H9 (cell line): ENCODE results near the gene CPAMD8. TPM values are rescaled to one million over a fixed set of nuclear protein-coding genes. Genes with fewer than 3 reads are reported as not detected.

Source experiments
- DNase-seq: peaks from one replicate; pipeline ENCODE4 v3.0.0-alpha.2; 2017
- H2AFZ ChIP-seq: one replicate; pipeline ENCODE4 v1.6.1; 2013; ENCODE audit warnings: mild to moderate bottlenecking, low read length, control low read depth, moderate library complexity
- H2AK5ac ChIP-seq: 2 replicates; pipeline ENCODE4 v1.6.1; 2013; ENCODE audit warnings: low read length, control low read depth, mixed read lengths; ENCODE audit not compliant: insufficient read length
- H2BK120ac ChIP-seq: one replicate; pipeline ENCODE4 v1.6.1; 2013; ENCODE audit warnings: low read depth, mild to moderate bottlenecking, low read length, control low read depth, inconsistent platforms; ENCODE audit not compliant: poor library complexity, severe bottlenecking
- H2BK12ac ChIP-seq: 2 replicates; pipeline ENCODE4 v1.6.1; 2013; ENCODE audit warnings: low read length, control low read depth, mixed read lengths, low read depth; ENCODE audit not compliant: insufficient read length
- H2BK15ac ChIP-seq: 2 replicates; pipeline ENCODE4 v1.6.1; 2013; ENCODE audit warnings: low read depth, low read length, control low read depth
- H2BK20ac ChIP-seq: one replicate; pipeline ENCODE4 v1.6.1; 2013; ENCODE audit warnings: low read depth, mild to moderate bottlenecking, low read length, control low read depth, inconsistent platforms; ENCODE audit not compliant: poor library complexity, severe bottlenecking
- H2BK5ac ChIP-seq: 2 replicates; pipeline ENCODE4 v1.6.1; 2013; ENCODE audit warnings: low read length, control low read depth, mixed read lengths; ENCODE audit not compliant: insufficient read length
- H3K14ac ChIP-seq: 2 replicates; pipeline ENCODE4 v1.6.1; 2013; ENCODE audit warnings: low read length, control low read depth; ENCODE audit not compliant: insufficient read depth
- H3K18ac ChIP-seq: 2 replicates; pipeline ENCODE4 v1.6.1; 2013; ENCODE audit warnings: low read depth, mild to moderate bottlenecking, mixed read lengths, low read length, control low read depth; ENCODE audit not compliant: insufficient read length
- H3K23ac ChIP-seq: 2 replicates; pipeline ENCODE4 v1.6.1; 2013; ENCODE audit warnings: low read length, control low read depth, mixed read lengths, low read depth; ENCODE audit not compliant: insufficient read length
- H3K23me2 ChIP-seq: 2 replicates; pipeline ENCODE4 v1.6.1; 2013; ENCODE audit warnings: low read depth, mild to moderate bottlenecking, mixed read lengths, low read length, control low read depth; ENCODE audit not compliant: insufficient read length, poor library complexity, severe bottlenecking
- H3K27ac ChIP-seq: 2 replicates; pipeline ENCODE4 v1.5.1; 2013; ENCODE audit warnings: low read length, control low read depth, mixed read lengths, low read depth; ENCODE audit not compliant: insufficient read length
- H3K27me3 ChIP-seq: 2 replicates; pipeline ENCODE4 v1.6.1; 2013; ENCODE audit warnings: low read length, control low read depth, inconsistent platforms; ENCODE audit not compliant: insufficient read depth
- H3K4ac ChIP-seq: 2 replicates; pipeline ENCODE4 v1.6.1; 2013; ENCODE audit warnings: low read depth, mild to moderate bottlenecking, control low read depth, inconsistent platforms, low read length, moderate library complexity
- H3K4me1 ChIP-seq: 2 replicates; pipeline ENCODE4 v1.6.1; 2013; ENCODE audit warnings: low read length, control low read depth, inconsistent platforms; ENCODE audit not compliant: insufficient read depth
- H3K4me2 ChIP-seq: 2 replicates; pipeline ENCODE4 v1.6.1; 2013; ENCODE audit warnings: low read length, control low read depth, mixed read lengths; ENCODE audit not compliant: insufficient read length, insufficient read depth
- H3K56ac ChIP-seq: 2 replicates; pipeline ENCODE4 v1.6.1; 2013; ENCODE audit warnings: low read depth, mild to moderate bottlenecking, mixed read lengths, low read length, control low read depth; ENCODE audit not compliant: insufficient read length
- H3K79me1 ChIP-seq: 2 replicates; pipeline ENCODE4 v1.6.1; 2013; ENCODE audit warnings: low read depth, mild to moderate bottlenecking, moderate library complexity, low read length, control low read depth, inconsistent platforms; ENCODE audit not compliant: insufficient read depth, poor library complexity, severe bottlenecking
- H3K79me2 ChIP-seq: 2 replicates; pipeline ENCODE4 v1.6.1; 2013; ENCODE audit warnings: low read length, control low read depth, inconsistent platforms; ENCODE audit not compliant: insufficient read depth
- H3K9ac ChIP-seq: 2 replicates; pipeline ENCODE4 v1.6.1; 2013; ENCODE audit warnings: low read length, control low read depth, mixed read lengths; ENCODE audit not compliant: insufficient read length; ENCODE audit errors: extremely low read depth
- H3K9me3 ChIP-seq: one replicate; pipeline ENCODE4 v1.6.1; 2013; ENCODE audit warnings: low read depth, low read length, inconsistent platforms; ENCODE audit not compliant: control insufficient read depth
- H3T11ph ChIP-seq: one replicate; pipeline ENCODE4 v1.6.1; 2013; ENCODE audit warnings: mild to moderate bottlenecking, low read length, control low read depth, inconsistent platforms
- H4K20me1 ChIP-seq: one replicate; pipeline ENCODE4 v1.6.1; 2013; ENCODE audit not compliant: control insufficient read depth, insufficient read length, insufficient read depth
- H4K5ac ChIP-seq: 2 replicates; pipeline ENCODE4 v1.6.1; 2013; ENCODE audit warnings: low read depth, mild to moderate bottlenecking, mixed read lengths, low read length, control low read depth; ENCODE audit not compliant: insufficient read length
- H4K8ac ChIP-seq: replicated peaks from 2 replicates; pipeline ENCODE4 v1.6.1; 2013; ENCODE audit warnings: low read length, control low read depth, mixed read lengths, low read depth; ENCODE audit not compliant: insufficient read length
- H4K91ac ChIP-seq: 2 replicates; pipeline ENCODE4 v1.6.1; 2013; ENCODE audit warnings: low read depth, mild to moderate bottlenecking, moderate library complexity, mixed read lengths, low read length, control low read depth; ENCODE audit not compliant: insufficient read length
- H3K27ac Mint-ChIP-seq, 3 experiments: 2 replicates in 2 of 3; 3 replicates in 1 of 3; pipeline ENCODE4 v1.8.0; 2020 to 2021; ENCODE audit warnings: mixed read lengths in 3 of 3, mild to moderate bottlenecking in 1 of 3, moderate library complexity in 1 of 3
- H3K27me3 Mint-ChIP-seq: 2 replicates; pipeline ENCODE4 v1.8.0; 2021; ENCODE audit warnings: low read depth, mild to moderate bottlenecking, moderate library complexity, mixed read lengths
- H3K36me3 Mint-ChIP-seq, 3 experiments: 2 replicates in 2 of 3; 3 replicates in 1 of 3; pipeline ENCODE4 v1.8.0; 2020 to 2021; ENCODE audit warnings: low read depth in 3 of 3, mixed read lengths in 3 of 3; ENCODE audit not compliant: insufficient read depth in 1 of 3
- H3K4me1 Mint-ChIP-seq, 2 experiments: 2 replicates each; pipeline ENCODE4 v1.8.0; 2020; ENCODE audit warnings: mixed read lengths in 2 of 2
- H3K4me3 Mint-ChIP-seq, 2 experiments: 2 replicates in 1 of 2; 3 replicates in 1 of 2; pipeline ENCODE4 v1.8.0; 2020 to 2021; ENCODE audit warnings: mild to moderate bottlenecking in 2 of 2, mixed read lengths in 2 of 2, moderate library complexity in 1 of 2
- H3K9me3 Mint-ChIP-seq, 2 experiments: 2 replicates in 1 of 2; 3 replicates in 1 of 2; pipeline ENCODE4 v1.8.0; 2020; ENCODE audit warnings: mild to moderate bottlenecking in 2 of 2, mixed read lengths in 2 of 2, moderate library complexity in 1 of 2
- CTCF ChIP-seq: fragments of 200-600 bp; sonication (generic); conservative IDR thresholded peaks from 3 replicates; pipeline ENCODE4 v1.8.0; 2021; ENCODE audit warnings: antibody characterized with exemption, mild to moderate bottlenecking
- WGBS: extraction: QIAGEN DNeasy Blood & Tissue Kit; methylation state at CpG from one replicate; pipeline ENCODE4 v1.1.7; 2013; ENCODE audit warnings: missing lambda C conversion rate, low lambda C conversion rate, mixed read lengths; ENCODE audit not compliant: insufficient read length; ENCODE audit errors: extremely low coverage; 5-methylcytosine and 5-hydroxymethylcytosine counted together
- total RNA-seq: library from RNA; stranded (reverse); gene quantifications from 2 replicates; pipeline ENCODE4 v1.2.1, GENCODE V29; 2021

Gene CPAMD8
- total RNA-seq, 1 experiment from 2014 or later, result 12.0 TPM

- Histone ChIP-seq H2BK12ac (no peak overlapping the region), H2AK5ac (no peak overlapping the region), H3K27ac (no peak overlapping the region), H4K5ac (no peak overlapping the region), H3K23ac (no peak overlapping the region), H3K14ac (no peak overlapping the region), H3T11ph (no peak overlapping the region), H4K8ac (no peak overlapping the region), H2BK120ac (no peak overlapping the region), H4K91ac (no peak overlapping the region), H3K23me2 (peaks cover 11% of the 10 kb centered on the region), H3K9me3 (no peaks in the 10 kb centered on the region), H3K79me2 (no peaks in the 10 kb centered on the region), H4K20me1 (no peaks in the 10 kb centered on the region), H3K4me2 (no peak overlapping the region), H3K79me1 (no peaks in the 10 kb centered on the region), H3K9ac (no peak overlapping the region), H3K27me3 (no peaks in the 10 kb centered on the region; the same call in 1 of the 2 replicates), H3K18ac (no peak overlapping the region), H2BK5ac (no peak overlapping the region), H3K4me1 (no peaks in the 10 kb centered on the region), H3K56ac (no peak overlapping the region), H2BK15ac (no peak overlapping the region), H2AFZ (no peak overlapping the region), H2BK20ac (no peak overlapping the region), H3K4ac (no peak overlapping the region)
- Mint-ChIP-seq H3K9me3 (no peaks in the 10 kb centered on the region; a peak in 1 of 5 replicates), H3K4me3 (no peak overlapping the region), H3K27ac (no peak overlapping the region), H3K27me3 (peaks cover 17% of the 10 kb centered on the region), H3K36me3 (no peaks in the 10 kb centered on the region), H3K4me1 (peaks cover 0 to 5% of the 10 kb centered on the region in 2 experiments; a peak in 2 of 4 replicates)
- no CpG with 5 or more reads among the region's 19 CpGs for WGBS
- TF ChIP-seq CTCF, result no peak
- no peak for DNase-seq
These were observed 133.5 kb downstream of the CPAMD8 start for GRCh38 chr19:16892868-16893685.
